Epithelial cell of prostate (primary cell): ENCODE results near the gene MYO15B.

Experiments
- DNase-seq: peaks from one replicate; pipeline ENCODE4 v3.0.0-alpha.2; 2011; ENCODE audit warnings: low read depth, low spot score
- H3K27ac ChIP-seq: fragments of 450-650 bp; 2 replicates; pipeline ENCODE4 v1.5.1; 2017; ENCODE audit warnings: mild to moderate bottlenecking

MYO15B gene

GRCh38 chr17:75557852-75558665 is 29.5 kb upstream of the MYO15B start:
- no peak overlapping the region for H3K27ac ChIP-seq
- no peak for DNase-seq

GRCh38 chr17:75558666-75559530 is 28.7 kb upstream of the MYO15B start:
- DNase-seq: no peak
- H3K27ac ChIP-seq: no peak overlapping the region

GRCh38 chr17:75559958-75560533 is 27.6 kb upstream of the MYO15B start:
- no peak overlapping the region for H3K27ac ChIP-seq
- no peak for DNase-seq

GRCh38 chr17:75561927-75562603 is 25.5 kb upstream of the MYO15B start:
- no peak for DNase-seq
- H3K27ac ChIP-seq: no peak overlapping the region

- H3K27ac ChIP-seq: no peak overlapping the region
- DNase-seq: no peak
These were observed 24.4 kb upstream of the MYO15B start for GRCh38 chr17:75563063-75563758.

- no peak for DNase-seq
- no peak overlapping the region for H3K27ac ChIP-seq
These were observed 23.4 kb upstream of the MYO15B start for GRCh38 chr17:75564195-75564594.

- H3K27ac ChIP-seq: no peak overlapping the region
- peak; percentile 49 for DNase-seq
These were observed 22.5 kb upstream of the MYO15B start for GRCh38 chr17:75565066-75565465.

- DNase-seq: no peak
- H3K27ac ChIP-seq: no peak overlapping the region
These were observed 22.0 kb upstream of the MYO15B start for GRCh38 chr17:75565618-75566017.

- H3K27ac ChIP-seq: no peak overlapping the region
- DNase-seq: no peak
These were observed 21.2 kb upstream of the MYO15B start for GRCh38 chr17:75566416-75566815.

GRCh38 chr17:75566834-75567233 is 20.8 kb upstream of the MYO15B start:
- H3K27ac ChIP-seq: no peak overlapping the region
- DNase-seq: no peak

GRCh38 chr17:75568412-75569255 is 19.0 kb upstream of the MYO15B start:
- no peak overlapping the region for H3K27ac ChIP-seq
- DNase-seq: no peak

GRCh38 chr17:75570034-75570676 is 17.4 kb upstream of the MYO15B start:
- DNase-seq: no peak
- H3K27ac ChIP-seq: no peak overlapping the region

- no peak overlapping the region for H3K27ac ChIP-seq
- DNase-seq: no peak
These were observed 16.8 kb upstream of the MYO15B start for GRCh38 chr17:75570772-75571171.

GRCh38 chr17:75571197-75571884 is 16.3 kb upstream of the MYO15B start:
- H3K27ac ChIP-seq: no peak overlapping the region
- DNase-seq: no peak

- H3K27ac ChIP-seq: no peak overlapping the region
- no peak for DNase-seq
These were observed 15.8 kb upstream of the MYO15B start for GRCh38 chr17:75571885-75572215.

GRCh38 chr17:75572713-75573539 is 14.7 kb upstream of the MYO15B start:
- DNase-seq: no peak
- H3K27ac ChIP-seq: no peak overlapping the region

GRCh38 chr17:75573540-75573957 is 14.1 kb upstream of the MYO15B start:
- no peak for DNase-seq
- no peak overlapping the region for H3K27ac ChIP-seq
